Measurements from ENCODE around the gene LRRC75A. TPM values are rescaled to one million over a fixed set of nuclear protein-coding genes. Genes with fewer than 3 reads are reported as not detected.

Gene LRRC75A
- polyA plus RNA-seq, 2 of the 4 experiments (the other 2 are of a cell fraction), result 0.65 to 0.85 TPM

- TF ChIP-seq RARB (CRISPR knock-in tag; IDR thresholded peaks at IDR 0.05) (no peak), RNF2 (IDR thresholded peaks at IDR 0.05; ENCODE audit: borderline replicate concordance, low read depth) (no peak), POLR2A (IDR thresholded peaks at IDR 0.05; ENCODE audit: low read length) (no peak), BHLHE40 (IDR thresholded peaks at IDR 0.05; ENCODE audit: low read depth, low read length) (no peak), HES2 (IDR thresholded peaks at IDR 0.05) (no peak), KDM5A (IDR thresholded peaks at IDR 0.05) (no peak), HEYL (CRISPR knock-in tag; IDR thresholded peaks at IDR 0.05) (no peak), MAFK (IDR thresholded peaks at IDR 0.05; ENCODE audit: partially characterized antibody) (no peak), CBX8 (IDR thresholded peaks at IDR 0.05) (no peak), ZC3H11A (IDR thresholded peaks at IDR 0.05) (no peak), NR3C1 (IDR thresholded peaks at IDR 0.05) (no peak), ZNF302 (CRISPR knock-in tag; IDR thresholded peaks at IDR 0.05) (no peak), USF2 (IDR thresholded peaks at IDR 0.05) (no peak), TP53 (CRISPR knock-in tag; IDR thresholded peaks at IDR 0.05) (no peak), HMGXB4 (CRISPR knock-in tag; IDR thresholded peaks at IDR 0.05; ENCODE audit: borderline replicate concordance) (no peak), POLR2AphosphoS2 (conservative IDR thresholded peaks at IDR 0.05; ENCODE audit: low read length) (no peak)
- 73% methylated on average over 6 of the region's 6 CpGs for WGBS (ENCODE audit: missing lambda C conversion rate)
- CTCF ChIA-PET, result interaction anchor here (1.0 to 6.6 kb wide), 6 partner anchors 8 to 40 kb away, joined by 3 to 47 read pairs (median 10); no protein-coding TSS in a partner anchor
- no peak overlapping the region for H3K4me3 ChIP-seq
- H3K4me1 ChIP-seq, result peaks cover 12% of the 10 kb centered on the region
- no peak for FAIRE-seq
- H3K27ac ChIP-seq, result no peak overlapping the region
- ATAC-seq, result no peak
- POLR2A ChIA-PET, result no interaction called here
- H3K9me3 ChIP-seq, result no peaks in the 10 kb centered on the region
- H3K4me2 ChIP-seq, result no peak overlapping the region
- no peak for DNase-seq (ENCODE audit: low read depth in 1 of 2, low spot score in 1 of 2)
Observed at GRCh38 chr17:16480995-16481394, 11.0 kb downstream of the LRRC75A start.

GRCh38 chr17:16479264-16479663 is 12.7 kb downstream of the LRRC75A start:
- POLR2A ChIA-PET, result interaction anchor here (1.5 kb wide), 1 partner anchor 41 kb away, joined by 5 read pairs; no protein-coding TSS in a partner anchor
- peaks cover 12% of the 10 kb centered on the region for H3K4me1 ChIP-seq
- no peak for FAIRE-seq
- H3K9me3 ChIP-seq, result no peaks in the 10 kb centered on the region
- no peak for DNase-seq (ENCODE audit: low read depth in 1 of 2, low spot score in 1 of 2)
- H3K4me2 ChIP-seq, result no peak overlapping the region
- H3K27ac ChIP-seq, result no peak overlapping the region
- no peak for ATAC-seq
- no peak for TF ChIP-seq RCOR1 (IDR thresholded peaks at IDR 0.05; ENCODE audit: low read depth, low read length)
- no peak for TF ChIP-seq GATA3 (IDR thresholded peaks at IDR 0.05; ENCODE audit: borderline replicate concordance)
- TF ChIP-seq E2F6 (IDR thresholded peaks at IDR 0.05; ENCODE audit: borderline replicate concordance, low read depth), result no peak
- TF ChIP-seq JUNB (IDR thresholded peaks at IDR 0.05), result no peak
- no peak for TF ChIP-seq CHD4 (IDR thresholded peaks at IDR 0.05; ENCODE audit: borderline replicate concordance)
- no peak for TF ChIP-seq JUN (IDR thresholded peaks at IDR 0.05)
- no peak for TF ChIP-seq EHF (CRISPR knock-in tag; IDR thresholded peaks at IDR 0.05)
- no peak for TF ChIP-seq ZFP36 (IDR thresholded peaks at IDR 0.05; ENCODE audit: borderline replicate concordance, partially characterized antibody)
- TF ChIP-seq PHF8 (IDR thresholded peaks at IDR 0.05; ENCODE audit: borderline replicate concordance, low read depth), result no peak
- TF ChIP-seq TP53 (CRISPR knock-in tag; IDR thresholded peaks at IDR 0.05), result no peak
- no peak for TF ChIP-seq PBX3 (IDR thresholded peaks at IDR 0.05)
- no peak for TF ChIP-seq HEYL (CRISPR knock-in tag; IDR thresholded peaks at IDR 0.05)
- no peak for TF ChIP-seq ZC3H11A (IDR thresholded peaks at IDR 0.05)
- TF ChIP-seq CBX8 (IDR thresholded peaks at IDR 0.05), result no peak
- TF ChIP-seq CBX2 (IDR thresholded peaks at IDR 0.05; ENCODE audit: borderline replicate concordance, low read depth), result no peak
- CTCF ChIA-PET, result interaction anchor here (1.0 to 6.6 kb wide), 8 partner anchors 9 to 42 kb away, joined by 3 to 47 read pairs (median 6); no protein-coding TSS in a partner anchor
- H3K4me3 ChIP-seq, result no peak overlapping the region
- 95% methylated on average over 2 of the region's 2 CpGs for WGBS (ENCODE audit: missing lambda C conversion rate)

Data from A549 (cell line).